ENCODE data around the gene INPP5B.

INPP5B gene

GRCh38 chr1:37867784-37868183 lies 79.1 kb downstream of the INPP5B start:
- no peak for DNase-seq (ENCODE audit: extremely low read depth, low read depth)
- TF ChIP-seq CTCF (IDR thresholded peaks at IDR 0.05; ENCODE audit: low read depth, low read length, missing control alignments), result no peak
- H3K4me3 ChIP-seq (replicated peaks; ENCODE audit: low read depth, low read length), result no peak overlapping the region

DNA sequence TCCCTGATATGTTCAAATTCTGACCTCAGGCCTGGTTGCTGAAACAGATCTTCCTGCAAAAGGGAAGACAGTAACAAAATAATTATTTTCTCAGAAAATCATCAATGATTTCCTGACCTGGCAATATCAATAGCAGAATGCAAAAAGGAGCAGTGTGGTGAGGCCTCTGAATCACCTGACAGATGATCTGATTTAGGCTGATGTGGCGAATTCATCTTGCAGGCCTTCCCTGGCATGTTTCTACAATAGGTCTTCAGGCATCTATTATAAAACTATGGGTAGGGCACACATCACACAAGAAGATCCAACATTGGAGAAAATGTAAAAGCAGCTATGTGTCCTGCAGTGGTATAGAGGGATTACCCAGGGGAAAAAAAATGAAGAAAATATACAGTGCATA lies 80.4 kb downstream of the INPP5B start:
- DNase-seq (ENCODE audit: extremely low read depth, low read depth), result no peak
- H3K4me3 ChIP-seq (replicated peaks; ENCODE audit: low read depth, low read length), result no peak overlapping the region
- no peak for TF ChIP-seq CTCF (IDR thresholded peaks at IDR 0.05; ENCODE audit: low read depth, low read length, missing control alignments)

GRCh38 chr1:37865348-37866120 lies 81.3 kb downstream of the INPP5B start:
- no peak for TF ChIP-seq CTCF (IDR thresholded peaks at IDR 0.05; ENCODE audit: low read depth, low read length, missing control alignments)
- DNase-seq (ENCODE audit: extremely low read depth, low read depth), result peak; percentile 21
- H3K4me3 ChIP-seq (replicated peaks; ENCODE audit: low read depth, low read length), result no peak overlapping the region

GRCh38 chr1:37862330-37862729 lies 84.5 kb downstream of the INPP5B start:
- TF ChIP-seq CTCF (IDR thresholded peaks at IDR 0.05; ENCODE audit: low read depth, low read length, missing control alignments), result no peak
- H3K4me3 ChIP-seq (replicated peaks; ENCODE audit: low read depth, low read length), result no peak overlapping the region
- DNase-seq (ENCODE audit: extremely low read depth, low read depth), result no peak

- no peak for TF ChIP-seq CTCF (IDR thresholded peaks at IDR 0.05; ENCODE audit: low read depth, low read length, missing control alignments)
- DNase-seq (ENCODE audit: extremely low read depth, low read depth), result no peak
- H3K4me3 ChIP-seq (replicated peaks; ENCODE audit: low read depth, low read length), result no peak overlapping the region
Measured at GRCh38 chr1:37861151-37861550, 85.7 kb downstream of the INPP5B start.

GRCh38 chr1:37860346-37860666 lies 86.5 kb downstream of the INPP5B start:
- peak overlapping the region; percentile 99 for H3K4me3 ChIP-seq (replicated peaks; ENCODE audit: low read depth, low read length)
- TF ChIP-seq CTCF (IDR thresholded peaks at IDR 0.05; ENCODE audit: low read depth, low read length, missing control alignments), result no peak
- no peak for DNase-seq (ENCODE audit: extremely low read depth, low read depth)

Data from HFF-Myc (cell line).